Fibroblast of skin of abdomen (primary cell): Measurements from ENCODE around the gene SKIC8.

Experiments used
- DNase-seq: peaks from one replicate; pipeline ENCODE4 v3.0.0-alpha.2; 2013

SKIC8 gene

GRCh38 chr15:78321786-78322185, 22.4 kb upstream of the SKIC8 start:
- DNase-seq = no peak

- no peak for DNase-seq
These were observed 21.7 kb upstream of the SKIC8 start for GRCh38 chr15:78321041-78321570.

DNA sequence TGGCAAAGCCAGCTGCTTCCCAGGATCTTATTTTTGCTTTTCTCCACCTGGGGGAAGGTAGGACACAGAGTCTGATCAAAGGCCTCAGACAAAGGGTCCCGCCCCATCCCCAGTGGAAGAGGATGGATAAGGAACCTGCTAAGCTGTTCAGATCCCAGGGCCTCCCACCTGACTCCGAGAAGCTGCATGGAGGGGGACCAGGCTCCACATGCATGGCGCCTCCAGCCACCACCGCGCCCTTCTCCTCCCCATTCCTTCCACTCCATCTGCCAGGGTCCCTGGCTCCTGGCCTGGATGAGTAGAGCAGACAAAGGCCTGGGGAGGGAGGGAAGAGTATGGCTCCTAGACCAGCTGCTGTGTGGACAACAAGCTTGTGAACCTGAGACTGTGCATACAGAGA, 20.8 kb upstream of the SKIC8 start:
- no peak for DNase-seq

DNA sequence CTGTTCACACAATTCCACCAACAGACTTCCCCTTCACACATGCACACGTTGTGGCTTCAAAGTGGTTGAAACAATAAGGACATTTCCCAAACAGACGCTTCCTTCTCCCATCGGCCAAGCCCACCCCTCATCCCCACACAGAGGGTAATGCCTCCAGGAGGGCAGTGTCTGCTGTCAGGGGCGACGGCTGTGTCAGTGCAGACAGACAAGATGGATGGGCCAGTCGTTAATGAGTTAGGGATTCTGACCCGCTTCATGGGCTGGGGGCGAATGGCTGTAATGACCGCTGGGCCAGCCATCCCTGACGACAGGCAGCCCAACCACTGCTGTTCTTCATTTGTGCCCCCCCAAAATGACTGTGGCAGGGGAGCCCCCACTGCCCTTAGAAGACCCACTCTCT, 20.2 kb upstream of the SKIC8 start:
- no peak for DNase-seq

DNA sequence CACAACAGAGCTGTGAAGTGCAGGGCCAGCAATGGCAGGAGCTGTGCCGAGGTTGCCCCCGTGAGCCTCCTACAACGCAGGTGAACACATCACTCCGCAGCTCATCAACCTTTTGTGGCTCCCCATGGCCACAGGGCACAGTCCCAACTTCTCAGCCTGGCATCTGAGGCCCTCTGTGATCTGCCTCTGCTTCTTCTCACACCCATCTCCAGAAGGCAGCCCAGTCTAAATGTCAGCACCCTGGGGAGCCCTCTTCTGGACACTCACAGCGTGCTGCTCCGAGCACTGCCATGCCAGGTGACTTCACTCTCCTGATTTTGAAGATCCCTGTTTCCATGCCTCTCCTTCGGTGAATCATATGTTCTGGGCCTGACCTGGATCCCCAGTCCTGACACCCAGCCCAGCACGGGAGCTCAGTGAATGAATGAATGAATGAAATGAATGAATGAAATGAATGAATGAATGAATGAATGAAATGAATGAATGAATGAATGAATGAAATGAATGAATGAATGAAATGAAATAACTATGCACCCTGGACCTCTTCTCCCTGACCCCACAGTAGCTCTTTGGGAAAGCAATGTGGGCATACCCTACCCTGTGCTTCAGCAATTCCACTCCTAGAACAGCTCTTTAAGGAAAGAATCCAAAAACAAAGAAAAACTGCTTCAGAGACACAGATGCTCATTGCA, 17.9 kb upstream of the SKIC8 start:
- no peak for DNase-seq

DNA sequence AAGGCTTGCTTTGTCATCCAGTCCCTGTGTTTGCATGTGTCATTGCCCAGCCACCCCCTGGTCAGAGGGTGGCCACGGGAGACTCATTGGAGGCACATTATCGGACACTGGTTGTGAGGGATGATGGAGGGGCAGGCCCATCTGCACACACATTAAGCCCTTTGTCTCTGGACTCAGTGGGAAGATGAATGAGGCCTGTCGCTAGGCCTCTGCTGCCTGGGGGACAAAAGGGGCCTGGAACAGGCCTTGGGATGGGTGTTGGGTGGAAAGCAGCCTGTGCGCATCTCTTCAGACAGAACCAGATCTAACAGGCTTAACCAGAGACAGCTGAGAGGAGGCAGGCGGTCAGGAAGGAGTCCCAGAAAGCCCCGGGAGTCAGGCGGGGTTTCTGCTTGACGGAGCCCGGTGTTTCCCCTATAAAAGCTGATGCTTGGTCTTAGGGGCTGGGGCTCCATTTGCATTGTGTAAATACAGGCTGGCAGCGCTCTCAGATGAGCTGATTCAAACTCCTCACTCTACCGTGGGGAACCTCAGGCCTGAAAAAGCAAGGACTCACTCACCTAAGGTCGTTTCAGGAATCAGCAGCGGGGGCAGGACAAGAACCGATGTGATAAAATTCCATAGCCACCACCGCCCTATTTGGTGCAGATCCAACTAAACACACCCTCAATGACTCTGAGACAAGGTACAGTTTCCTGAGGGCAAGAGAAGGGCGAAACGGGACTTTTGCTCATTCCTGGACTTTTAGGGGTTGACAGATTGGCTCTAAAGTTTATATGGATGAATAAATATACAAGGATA, 17.1 kb upstream of the SKIC8 start:
- DNase-seq = no peak

DNA sequence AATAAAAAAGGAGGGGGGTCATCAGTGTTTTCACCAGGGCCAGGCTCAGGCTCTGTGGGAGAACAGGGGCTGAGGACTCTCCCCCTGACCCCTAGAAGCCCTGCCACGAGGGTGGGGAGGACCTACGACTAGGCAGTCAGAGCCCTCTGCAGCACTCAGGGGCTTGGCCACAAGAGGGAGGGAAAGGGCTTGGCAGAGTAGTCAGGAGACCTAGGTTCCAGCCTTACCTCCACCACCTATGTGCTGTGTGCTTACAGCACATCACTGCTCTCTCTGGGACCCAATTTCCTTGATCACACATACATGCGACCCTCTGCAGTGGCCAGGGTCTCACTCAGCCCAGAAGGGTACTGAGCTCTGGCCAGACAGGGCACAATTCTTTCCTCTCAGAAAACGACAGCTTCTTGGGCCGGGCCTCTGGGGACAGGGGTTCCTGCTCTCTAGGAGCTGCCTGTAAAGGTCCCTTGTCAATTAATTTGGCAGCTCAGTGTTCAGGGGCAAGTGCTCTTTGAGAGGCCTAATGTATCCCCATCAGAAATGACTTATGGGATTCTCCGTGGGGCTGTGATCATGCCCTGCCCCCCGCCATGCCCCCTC, 16.4 kb upstream of the SKIC8 start:
- no peak for DNase-seq

DNA sequence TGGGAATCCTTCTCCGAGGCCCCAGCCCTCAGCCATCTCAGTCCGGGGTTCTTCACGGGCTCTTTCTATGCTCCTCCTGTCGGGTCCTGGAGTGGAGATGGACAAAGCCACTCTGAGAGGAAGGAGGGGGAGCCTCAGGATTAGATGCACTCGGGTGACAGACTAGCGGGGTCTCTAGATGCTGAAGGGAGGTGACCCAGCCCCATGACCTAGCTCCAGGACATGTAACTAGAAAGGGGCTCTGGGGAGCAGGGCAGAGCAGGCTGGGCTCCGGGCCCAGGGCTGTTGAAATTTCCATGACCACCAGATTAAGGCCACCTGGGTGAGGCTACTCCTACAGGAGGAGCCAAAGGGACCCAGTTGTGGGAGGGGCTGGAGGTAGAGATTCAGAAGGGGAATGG, 14.8 kb upstream of the SKIC8 start:
- DNase-seq = no peak

DNA sequence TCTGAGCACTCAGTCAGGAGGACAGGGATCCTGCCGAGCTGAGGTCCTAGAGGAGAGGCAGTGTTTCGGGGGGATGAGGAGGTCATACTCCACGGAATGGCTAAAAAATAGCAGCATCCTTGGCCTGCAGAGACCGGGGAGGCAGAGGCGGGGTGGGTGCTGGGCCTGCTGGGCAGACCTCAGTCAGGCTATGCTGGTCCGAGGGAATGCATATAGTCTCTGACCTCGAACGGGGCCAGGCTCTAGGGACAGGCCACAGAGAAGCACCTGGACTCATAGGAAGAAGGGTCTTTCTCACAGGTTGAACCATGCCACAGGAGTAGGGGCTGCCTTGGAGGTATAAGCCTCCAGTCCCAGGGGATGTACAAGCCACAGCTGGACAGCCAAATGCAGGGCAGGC, 14.0 kb upstream of the SKIC8 start:
- no peak for DNase-seq

GRCh38 chr15:78312957-78313356, 13.5 kb upstream of the SKIC8 start:
- no peak for DNase-seq

- no peak for DNase-seq
These were observed 13.1 kb upstream of the SKIC8 start for GRCh38 chr15:78312536-78312935.

GRCh38 chr15:78311292-78311691, 11.9 kb upstream of the SKIC8 start:
- no peak for DNase-seq

DNA sequence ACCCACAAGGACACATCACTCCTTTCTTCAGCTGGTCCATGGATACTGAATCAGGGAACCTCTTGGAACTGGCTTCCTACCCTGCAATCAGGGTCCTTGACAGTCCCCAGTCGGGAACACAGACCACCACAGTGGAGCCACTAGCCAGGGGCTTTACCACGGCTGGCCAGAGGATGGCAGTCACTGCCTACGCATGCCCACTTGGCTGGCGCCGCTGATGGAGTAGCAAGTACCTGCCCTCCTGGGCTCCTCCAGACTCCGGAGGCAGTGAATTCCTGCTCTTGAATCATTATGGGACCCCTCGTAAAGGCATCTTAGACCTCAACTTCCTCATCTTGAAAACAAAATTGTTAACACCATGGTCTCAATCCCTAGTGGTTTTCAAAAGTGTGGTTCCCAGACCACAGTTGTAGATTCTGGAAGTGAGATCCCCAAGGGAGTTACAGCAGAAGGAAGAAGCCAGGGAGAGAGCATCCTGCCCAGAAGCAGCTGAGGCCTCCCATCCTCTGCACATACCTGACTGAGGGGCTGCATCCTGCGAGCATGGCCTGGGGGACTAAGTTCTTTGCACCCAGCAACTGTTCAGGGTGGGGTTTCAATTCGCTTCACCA, 9.1 kb upstream of the SKIC8 start:
- DNase-seq = peak; percentile 70

DNA sequence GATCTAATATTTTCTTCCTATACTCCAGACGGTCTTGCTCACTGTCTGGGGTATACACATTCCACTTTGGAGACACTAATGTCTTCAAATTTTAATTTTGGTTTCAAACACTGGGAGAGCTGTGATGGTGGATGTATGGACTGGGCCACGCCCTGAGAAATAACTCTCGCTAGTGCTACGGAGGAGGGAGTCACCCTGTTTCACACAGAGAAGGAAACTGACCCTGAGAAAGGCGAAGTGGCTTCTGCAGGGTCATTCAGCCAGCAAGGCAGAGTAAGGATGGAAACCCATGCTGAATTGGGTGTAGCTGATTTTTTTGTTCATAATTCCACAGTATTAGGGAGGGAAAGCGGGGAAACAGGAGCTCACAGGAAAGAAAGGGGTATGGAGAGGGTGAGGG, 8.6 kb upstream of the SKIC8 start:
- DNase-seq = no peak

- peak; percentile 91 for DNase-seq
These were observed 6.9 kb upstream of the SKIC8 start for GRCh38 chr15:78306176-78306774.

DNA sequence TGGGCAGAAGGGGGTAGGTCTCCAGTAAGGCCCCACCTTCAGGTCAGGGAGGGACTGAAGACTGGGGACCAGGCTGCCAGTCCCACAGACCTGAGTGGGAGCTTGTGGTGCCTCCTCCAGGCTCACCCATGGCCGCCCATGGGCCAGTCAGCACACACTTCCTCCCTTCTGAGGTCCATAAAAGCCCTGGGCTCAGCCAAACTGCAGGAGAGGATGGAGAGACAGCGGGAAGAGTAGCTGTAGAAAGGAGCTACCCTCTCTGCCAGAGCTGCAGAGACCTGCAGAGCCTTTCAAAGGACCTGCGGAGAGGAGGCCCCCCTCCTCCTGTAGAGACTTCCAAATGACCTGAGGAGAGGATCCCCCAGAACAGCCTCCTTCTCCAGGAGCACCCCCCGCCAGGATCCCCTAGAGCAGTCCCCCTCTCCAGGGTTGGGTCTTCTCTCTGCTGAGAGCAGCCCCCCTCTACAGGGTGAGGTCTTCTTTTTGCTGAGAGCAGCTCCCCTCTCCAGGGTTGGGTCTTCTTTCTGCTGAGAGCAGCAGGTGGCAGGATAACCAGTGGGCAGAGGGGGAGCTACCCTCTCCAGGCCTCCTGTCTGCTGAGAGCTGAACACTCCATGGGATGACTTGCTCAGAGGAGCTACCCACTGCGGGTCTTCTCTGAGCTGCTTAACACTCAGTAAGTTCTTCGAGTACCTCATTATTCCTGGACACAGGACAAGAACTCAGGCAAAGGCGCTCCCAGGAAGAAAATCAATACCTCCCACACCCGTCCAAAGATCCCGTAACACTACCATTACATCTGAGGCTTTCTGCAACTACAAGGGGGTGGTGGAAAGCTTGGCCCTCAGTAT, 5.0 kb upstream of the SKIC8 start:
- DNase-seq = no peak

DNA sequence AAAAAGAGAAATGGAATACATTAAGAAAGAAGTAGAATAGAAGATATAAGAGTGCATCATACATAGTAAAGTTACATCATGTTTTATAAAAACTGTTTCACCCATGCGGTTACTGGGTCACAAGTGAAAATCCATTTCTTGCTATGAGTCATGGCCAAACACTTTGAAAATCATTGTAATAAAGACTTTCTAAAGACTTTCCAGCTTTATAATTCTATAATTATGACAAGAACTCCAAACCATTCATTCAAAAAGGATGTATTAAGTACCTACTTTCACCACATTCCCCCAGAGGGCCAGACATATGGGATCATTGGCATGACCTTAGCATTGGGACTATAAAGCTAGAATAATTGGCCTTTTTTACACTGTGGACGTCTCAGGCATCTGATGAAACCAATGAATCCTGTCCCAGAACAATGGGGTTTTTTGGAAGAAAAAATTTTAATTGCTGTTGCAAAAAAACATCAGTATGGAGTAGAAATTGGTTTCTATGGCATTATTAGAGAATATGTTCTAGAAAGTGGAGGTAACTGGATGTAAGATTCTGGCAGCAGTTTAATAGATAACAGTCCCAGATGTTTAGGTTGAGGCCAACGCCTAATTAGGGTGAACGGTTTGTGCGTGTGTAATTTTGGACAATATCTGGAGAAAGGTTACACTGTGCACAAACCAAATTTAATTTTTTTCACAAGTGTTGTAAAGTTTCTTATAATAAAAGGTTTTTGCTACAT, 3.3 kb upstream of the SKIC8 start:
- peak; percentile 97 for DNase-seq

DNA sequence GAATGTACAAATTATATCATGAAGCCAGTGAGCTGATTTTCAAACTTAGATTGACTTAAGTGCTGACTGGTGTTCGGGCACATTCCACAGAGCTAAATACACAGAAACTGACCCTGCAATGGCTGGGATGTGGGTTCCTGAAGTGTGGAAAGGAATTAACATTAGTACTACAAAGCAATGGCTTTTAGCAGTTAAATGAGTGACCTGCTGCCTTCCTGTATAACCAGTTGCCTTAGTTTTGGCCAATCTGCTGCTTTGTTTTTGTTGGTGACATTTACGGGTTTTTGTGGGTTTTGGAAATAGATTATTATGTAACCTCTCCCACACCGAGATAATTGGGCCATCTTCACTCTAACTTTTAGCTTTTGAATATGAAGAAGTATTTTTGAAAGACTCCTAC, 2.4 kb upstream of the SKIC8 start:
- DNase-seq = peak; percentile 48

- DNase-seq = no peak
These were observed 1.9 kb upstream of the SKIC8 start for GRCh38 chr15:78301326-78301725.

DNA sequence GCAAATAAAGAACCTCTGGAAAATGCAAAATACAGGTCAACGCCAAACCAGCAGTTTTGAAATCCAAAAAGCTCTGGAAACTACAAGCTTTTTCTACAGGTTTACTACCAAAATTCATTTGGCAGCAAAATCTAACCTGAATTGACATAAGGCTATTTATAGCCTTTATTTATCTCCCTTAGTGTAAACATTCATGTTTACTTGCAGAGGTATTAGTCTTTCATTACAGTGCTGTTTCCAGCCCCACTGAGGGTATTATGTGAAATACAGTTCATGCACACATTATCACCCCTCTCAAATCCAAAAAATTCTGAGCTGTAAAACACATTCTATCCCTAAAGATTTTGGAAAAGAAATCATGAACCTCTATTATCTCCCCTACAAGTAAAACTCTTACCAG, 7.2 kb downstream of the SKIC8 start:
- DNase-seq = no peak

DNA sequence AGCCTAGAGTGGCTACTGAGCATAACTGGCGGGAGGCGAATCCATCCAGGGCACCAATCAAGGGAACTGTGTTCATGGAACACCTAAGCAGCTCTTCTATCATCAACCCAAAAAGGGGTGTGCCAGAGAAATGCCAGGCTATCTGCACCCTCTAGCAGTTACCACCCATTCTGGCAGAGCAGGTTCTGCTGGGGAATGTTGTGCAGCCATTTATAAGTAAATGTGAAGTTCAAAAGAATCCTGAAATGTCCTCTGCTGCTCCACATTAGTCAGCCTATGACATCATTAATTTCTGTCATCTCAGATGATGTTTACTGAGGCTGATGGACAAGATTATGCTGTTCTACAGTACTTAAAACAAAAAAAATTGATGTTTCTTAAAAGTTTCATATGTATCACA, 7.7 kb downstream of the SKIC8 start:
- no peak for DNase-seq
